ENCODE measurements around the gene SORBS2.

GRCh38 chr4:185803022-185803421 lies 9.0 kb downstream of the SORBS2 start:
- TF ChIP-seq CTCF (IDR thresholded peaks at IDR 0.05) (no peak), POLR2A (IDR thresholded peaks at IDR 0.05) (no peak)
